Activated CD4-positive, alpha-beta T cell treated with anti-CD3 and anti-CD28 coated beads for 4 hours (primary cell): ENCODE data around the gene GALE.
"Not testable (repeated sequence)": the region's sequence is repeated elsewhere in the genome, so short reads cannot be mapped to it uniquely, and the experiment has no call there.

Source experiments
- DNase-seq, 2 donors: peaks; one replicate each; pipeline ENCODE4 v3.0.0-alpha.2; 2020

GALE gene

DNA sequence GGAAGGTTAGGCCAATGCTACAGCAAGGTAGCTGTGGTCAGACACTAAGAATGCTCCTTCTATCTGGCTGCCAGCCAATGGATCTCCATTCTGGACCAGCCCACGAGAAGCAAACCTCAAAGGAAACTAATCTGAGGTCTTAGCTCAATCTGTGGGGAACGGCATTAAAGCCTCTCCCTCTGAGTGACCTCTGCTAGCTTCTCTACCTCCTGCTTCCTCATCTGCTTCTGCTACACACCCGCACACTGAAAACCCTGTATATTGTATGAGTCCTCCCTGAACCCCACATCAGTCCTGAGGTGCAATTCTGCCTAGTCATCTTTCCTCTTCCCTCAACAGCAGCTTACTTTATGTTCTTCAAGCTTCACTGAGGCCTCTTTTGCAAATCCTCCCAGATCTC is 6.9 kb upstream of the GALE start:
- DNase-seq: no peak

DNA sequence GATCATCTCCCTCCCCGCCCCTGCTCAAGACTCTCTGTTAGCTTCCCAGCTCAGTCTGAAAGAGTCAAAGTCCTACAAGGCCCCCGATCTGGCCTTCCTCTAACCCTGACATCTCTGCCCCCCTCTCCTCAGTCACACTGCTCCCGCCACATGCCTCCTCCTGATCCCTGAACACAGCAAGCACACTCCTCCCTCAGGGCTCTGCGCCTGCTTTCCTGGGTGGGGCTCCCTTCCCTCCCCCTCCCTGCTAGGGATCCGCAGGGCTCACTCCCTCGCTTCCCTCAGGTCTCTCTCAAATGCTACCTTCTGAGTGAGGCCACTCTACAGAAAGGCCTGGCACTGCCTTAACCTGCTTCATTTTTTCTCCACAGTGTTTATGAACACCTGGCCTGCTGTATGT is 5.7 kb upstream of the GALE start:
- DNase-seq: no peak

DNA sequence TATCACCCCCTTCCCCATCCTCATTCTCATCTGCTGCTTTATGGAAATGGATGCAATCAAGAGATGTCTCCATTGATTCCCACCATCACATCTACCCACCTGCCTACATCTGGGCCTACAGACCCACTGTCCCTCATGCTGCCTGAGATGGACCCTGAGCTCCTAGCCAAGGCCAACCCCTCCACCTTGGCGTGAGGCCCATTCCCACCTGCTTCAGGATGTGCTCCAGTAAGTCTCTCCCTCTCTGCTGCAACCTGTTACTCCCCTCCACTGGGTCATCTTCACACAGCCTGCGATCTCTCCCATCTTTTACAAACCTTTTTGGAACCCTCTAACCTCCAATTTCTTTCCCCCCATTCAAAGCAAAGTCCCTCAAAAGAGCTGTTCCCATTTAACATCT is 4.5 kb upstream of the GALE start:
- no peak for DNase-seq

DNA sequence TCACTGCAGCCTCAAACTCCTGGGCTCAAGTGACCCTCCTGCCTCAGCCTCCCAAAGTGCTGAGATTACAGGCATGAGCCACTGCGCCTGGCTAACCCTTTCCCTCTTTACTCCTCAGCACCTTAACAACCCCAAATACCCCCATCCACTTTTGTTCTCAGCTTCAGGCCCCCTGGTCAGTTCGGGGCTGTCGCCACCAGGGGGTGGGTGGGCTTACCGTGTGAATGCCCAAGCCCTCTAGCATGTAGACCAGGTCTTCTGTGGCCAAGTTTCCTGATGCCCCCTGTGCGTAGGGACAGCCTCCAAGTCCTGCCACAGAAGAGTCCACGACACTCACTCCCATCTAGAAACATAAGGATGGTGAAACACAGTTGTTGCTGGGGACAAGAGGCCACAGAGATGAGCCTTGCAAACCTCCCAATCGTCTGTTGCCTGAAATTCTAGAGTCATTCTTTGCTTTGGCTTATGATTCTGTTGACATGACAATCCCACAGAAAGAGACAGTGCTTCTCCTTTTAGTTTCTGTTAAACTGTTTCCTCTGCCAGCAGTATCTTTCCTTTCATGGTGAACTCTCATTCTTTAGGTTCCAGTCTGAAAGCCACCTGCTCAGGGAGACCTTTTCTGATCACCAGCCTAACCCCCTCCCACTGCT is 3.8 kb upstream of the GALE start:
- no peak for DNase-seq

DNA sequence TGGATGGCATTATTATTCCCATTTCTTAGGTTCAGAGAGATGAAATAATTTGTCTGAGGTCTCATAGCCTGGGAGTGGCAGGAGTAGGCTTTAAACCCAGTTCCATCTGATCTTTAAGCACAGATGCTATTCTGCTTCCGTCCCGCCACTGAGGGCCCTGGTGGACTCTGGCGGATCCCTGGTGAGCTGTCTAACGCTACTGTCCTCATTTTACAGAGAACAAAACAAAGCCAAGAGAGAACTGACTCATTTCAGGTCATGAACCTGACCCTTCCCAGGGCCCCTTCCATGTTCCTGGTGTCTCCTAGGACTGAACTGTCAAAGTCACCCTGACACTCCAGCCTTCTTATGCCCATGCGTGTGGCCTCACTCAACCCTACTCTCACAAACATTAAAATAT is 3.1 kb upstream of the GALE start:
- DNase-seq: no peak

DNA sequence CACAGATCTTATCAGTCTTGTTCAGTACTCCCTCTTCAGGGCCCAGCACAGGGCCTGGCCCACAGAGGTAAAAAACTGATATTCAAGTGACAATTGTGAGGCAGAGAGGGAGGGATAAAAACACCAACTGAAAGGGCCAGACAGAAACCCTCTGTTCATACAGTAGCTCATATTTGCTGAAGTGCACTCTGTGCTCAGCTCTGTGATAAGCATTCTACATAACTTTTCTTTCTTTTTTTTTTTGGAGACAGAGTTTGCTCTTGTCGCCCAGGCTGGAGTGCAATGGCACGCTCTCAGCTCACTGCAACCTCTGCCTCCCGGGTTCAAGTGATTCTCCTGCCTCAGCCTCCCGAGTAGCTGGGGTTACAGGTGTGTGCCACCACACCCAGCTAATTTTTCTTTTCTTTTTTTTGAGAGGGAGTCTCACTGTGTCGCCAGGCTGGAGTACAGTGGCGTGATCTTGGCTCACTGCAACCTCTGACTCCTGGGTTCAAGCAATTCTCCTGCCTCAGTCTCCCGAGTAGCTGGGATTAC is 2.3 kb upstream of the GALE start:
- DNase-seq: not testable (repeated sequence)

DNA sequence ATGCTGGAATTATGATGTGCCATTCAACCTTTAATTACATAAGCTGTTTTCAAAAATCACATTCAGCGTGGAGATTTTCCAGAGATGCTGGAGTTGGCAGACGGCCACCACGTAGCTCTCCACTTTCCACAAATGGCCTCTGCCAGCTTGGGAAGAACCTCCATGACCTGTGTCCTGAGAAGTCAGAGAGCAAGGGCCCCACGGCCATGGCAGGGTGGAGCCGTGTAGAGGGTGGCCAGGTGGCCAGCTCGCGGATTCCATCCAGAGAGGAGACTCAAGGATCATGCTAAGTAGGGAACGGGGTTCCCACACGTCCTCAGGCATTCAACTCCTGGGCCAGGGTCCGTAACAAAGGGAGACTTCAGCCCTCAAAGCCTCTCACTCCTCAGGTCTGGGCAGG is 1.3 kb upstream of the GALE start:
- DNase-seq: no peak

DNA sequence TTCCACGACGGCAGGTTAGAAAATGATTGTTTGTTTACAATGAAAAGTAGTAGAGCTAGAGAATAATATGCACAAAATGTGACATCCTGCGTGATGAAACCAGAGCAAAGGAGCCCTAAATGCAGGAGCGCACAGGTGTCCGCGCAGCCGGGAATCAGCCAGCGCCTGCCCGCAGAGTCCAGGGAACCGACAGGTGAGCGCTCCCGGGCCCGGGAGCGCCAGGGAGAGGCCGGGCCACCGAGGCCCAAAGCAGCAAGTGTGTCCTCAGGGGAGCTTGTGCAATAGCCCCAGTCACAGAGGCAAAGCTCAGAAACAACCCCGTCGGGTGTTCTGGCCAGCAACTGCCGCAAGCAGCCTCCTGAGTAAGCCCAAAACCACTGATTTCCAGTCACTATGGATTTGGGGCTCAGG is 789 bp upstream of the GALE start:
- no peak for DNase-seq

DNA sequence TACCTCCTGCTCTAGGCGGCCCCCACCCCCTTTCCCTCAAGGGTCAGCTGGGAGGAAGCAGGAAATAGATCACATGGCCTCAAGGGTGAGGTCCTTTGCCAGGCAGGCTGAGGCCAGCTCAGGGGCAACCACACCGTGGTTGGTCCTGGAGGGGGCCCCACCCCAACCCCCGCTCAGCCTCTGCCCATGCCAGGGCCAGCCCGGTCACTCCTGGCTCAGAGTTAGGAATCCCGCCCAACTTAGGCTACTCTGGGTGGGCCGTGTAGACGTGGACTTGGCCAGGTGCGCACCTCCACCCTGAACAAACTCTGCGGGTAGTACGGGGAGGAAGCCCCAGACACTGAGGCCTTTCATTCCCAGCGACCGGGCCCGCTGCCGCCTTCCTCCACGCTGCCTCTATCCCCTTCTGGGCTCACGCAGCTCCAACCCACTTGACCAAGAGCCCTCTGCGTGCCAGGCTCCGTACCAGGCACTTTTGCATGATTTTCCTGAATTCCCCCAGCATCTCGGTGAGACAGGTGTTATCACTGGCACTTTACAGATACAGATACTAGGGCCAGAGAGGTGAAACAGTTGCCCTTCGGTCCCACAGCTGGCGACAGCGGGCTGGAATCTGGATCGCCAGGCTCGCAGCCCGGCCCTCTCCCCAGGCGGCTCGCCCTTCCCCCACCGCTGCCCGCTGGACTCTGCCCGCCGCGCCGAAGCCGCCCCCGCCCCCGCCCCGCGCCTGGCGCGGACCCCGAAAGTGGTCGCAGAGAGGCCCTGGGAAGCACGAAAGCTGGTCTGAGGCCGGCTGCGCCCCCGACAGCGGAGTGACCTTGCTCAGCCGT is 769 bp downstream of the GALE start:
- no peak for DNase-seq

DNA sequence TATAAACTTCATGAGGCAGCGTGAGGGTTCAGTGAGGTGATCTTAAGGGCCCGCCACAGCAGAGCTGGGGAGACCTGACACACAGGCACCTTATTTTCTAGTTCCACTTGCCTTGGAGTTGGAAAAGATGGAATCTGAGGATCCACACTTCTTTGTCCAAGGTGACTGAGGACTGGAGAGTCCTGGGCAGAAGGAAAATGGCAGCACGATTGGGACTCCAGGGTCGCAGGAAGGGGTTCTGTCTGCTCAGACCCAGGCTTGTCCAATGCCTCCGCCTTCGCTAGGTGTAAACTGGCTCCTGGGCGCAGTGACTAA is 1.3 kb downstream of the GALE start:
- peak in 1 of 2 donors; percentile 19 for DNase-seq

DNA sequence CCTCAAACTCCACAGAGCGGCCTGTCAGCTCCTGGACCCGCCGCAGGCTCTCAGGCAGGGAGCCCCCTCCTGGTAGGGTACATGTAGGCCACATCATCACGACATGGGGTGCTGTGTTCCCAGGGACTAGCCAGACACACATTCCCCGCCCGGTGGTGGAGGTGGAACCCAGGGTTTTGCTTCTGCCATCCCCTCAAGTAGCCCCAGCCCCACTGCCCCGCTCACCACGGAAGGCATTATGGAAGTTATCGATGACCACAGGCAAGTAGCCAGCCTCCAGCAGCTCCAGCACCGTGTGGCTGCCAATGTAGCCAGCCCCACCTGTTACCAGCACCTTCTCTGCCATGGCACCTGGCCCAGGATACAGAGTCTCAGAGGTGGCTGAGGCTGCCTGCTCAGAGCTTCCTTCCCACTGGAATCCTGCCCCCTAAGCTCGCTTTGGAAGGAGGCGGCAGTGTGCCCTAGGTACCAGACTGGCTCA is 1.9 kb downstream of the GALE start:
- DNase-seq: no peak

DNA sequence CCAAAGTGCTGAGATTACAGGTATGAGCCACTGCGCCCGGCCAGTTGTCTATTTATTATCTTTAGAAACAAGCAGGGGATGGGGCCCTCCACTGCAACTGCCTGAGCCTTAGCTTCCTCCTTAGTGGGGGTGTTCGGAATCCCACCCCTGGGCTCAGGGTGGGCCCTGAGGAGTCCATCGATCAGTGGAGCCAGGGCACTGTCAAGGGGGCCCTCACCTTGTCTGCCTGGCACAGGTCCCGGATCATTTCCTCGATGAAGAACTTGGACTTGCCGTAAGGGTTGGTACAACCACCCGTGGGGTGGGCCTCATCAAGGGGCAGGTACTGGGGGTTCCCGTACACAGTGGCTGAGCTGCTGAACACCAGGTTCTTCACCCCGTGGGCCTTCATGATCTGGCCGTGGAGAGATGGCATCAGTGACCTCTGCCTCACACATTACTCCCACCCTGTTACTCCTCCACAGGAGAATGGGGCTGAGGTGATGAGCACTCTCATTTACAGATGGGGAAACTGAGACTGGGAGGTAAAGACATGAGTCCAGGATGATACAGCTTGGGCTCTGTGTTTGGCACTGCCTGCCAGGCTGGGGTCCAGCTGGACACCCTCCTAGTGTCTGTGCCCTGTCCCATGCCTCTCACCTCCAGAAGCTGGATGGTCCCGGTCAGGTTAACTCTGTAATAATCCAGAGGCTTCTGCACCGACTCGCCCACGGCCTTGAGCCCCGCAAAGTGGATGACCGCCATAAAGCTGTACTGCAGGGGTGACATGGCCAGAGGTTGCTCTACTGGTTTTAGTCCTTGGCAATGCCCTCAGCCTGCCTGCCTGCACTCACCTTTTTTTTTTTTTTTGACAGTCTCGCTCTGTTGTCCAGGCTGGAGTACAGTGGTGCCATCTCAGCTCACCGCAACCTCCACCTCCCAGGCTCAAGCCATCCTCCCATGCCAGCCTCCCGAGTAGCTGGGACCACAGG is 2.8 kb downstream of the GALE start:
- DNase-seq: no peak

DNA sequence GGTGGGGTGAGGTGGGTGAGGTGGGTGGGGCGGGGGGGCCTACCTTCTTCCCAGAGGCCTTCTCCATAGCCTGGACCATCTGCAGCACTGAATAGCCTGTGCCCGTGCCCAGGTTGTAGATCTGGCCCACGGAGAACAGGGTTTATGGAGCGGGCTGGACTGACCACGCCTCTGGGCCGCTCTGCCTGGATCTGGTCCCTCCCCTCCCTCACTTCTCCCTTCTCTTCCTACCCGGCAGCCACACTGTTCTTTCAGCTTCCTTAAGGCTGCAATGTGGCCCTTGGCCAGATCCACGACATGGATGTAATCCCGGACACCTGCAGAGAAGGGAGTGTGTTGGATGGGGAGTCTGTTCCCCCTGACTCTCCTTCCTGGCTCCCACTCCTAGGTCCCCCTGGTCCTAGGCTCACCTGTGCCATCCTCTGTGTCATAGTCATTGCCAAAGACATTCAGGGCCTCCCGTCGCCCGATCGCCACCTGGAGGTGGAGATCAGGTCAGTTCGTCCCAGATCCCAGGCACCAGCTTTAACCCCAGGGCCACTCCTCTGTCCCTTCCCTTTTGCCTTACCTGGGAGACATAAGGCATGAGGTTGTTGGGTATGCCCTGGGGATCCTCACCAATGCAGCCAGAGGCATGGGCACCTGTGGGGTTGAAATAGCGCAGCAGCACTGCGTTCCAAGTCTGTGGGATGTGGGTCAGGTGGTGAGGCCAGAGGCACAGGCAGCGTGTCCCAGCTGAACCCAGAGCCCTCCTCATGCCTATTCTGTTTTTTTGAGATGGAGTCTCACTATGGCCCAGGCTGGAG is 3.9 kb downstream of the GALE start:
- DNase-seq: no peak

DNA sequence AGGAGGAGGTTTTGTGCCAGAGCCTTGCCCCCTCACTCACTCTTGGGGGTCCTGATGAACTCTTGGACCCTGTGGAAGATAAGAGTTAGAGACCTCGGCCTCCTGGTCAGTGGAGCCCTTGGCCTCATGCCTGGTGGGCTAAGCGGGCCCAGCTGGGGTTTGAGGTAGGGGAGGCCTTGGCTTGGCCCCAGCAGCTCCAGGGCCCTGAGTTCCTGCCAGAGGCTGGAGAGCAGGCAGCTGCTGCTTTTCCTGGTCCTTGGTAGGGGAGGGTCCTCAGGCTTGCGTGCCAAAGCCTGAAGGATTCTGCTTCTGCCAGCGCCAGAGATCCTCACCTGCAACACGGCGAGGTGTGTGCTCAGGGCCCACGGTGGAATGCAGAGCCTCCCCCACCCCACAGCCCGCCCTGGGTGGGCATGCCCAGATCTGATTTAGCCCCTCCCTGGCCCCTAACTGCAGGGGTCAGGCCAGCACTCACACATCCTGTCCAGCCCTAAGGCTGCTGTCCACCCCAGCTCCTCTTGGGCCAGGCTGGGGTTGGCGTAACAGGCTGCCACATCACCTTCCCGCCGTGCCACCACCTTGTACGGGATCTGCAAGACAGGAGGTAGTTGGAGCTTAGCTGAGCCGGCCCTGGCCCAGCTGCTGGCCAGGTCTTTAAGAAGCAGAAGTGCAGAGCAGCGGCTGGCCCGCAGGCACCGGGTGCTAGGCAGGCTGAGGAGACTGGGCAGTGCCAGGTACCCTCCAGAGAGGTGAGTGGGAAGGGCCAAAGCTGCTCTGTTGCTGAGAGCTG is 4.7 kb downstream of the GALE start:
- no peak for DNase-seq

DNA sequence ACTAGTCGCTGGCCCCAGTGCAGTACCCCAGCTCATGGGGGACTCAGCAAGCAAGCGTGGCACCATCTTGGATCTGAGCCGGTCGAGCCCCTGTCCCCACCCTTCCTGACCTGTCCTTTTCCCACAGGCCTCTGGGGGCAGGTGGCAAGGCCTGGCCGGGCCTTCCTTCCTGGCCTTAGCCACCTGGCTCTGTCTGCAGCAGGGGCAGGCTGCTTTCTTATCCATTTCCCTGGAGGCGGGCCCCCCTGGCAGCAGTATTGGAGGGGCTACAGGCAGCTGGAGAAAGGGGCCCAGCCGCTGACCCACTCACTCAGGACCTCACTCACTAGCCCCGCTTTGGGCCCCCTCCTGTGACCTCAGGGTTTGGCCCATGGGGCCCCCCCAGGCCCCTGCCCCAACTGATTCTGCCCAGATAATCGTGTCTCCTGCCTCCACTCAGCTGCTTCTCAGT is 5.8 kb downstream of the GALE start:
- DNase-seq: not testable (repeated sequence)

DNA sequence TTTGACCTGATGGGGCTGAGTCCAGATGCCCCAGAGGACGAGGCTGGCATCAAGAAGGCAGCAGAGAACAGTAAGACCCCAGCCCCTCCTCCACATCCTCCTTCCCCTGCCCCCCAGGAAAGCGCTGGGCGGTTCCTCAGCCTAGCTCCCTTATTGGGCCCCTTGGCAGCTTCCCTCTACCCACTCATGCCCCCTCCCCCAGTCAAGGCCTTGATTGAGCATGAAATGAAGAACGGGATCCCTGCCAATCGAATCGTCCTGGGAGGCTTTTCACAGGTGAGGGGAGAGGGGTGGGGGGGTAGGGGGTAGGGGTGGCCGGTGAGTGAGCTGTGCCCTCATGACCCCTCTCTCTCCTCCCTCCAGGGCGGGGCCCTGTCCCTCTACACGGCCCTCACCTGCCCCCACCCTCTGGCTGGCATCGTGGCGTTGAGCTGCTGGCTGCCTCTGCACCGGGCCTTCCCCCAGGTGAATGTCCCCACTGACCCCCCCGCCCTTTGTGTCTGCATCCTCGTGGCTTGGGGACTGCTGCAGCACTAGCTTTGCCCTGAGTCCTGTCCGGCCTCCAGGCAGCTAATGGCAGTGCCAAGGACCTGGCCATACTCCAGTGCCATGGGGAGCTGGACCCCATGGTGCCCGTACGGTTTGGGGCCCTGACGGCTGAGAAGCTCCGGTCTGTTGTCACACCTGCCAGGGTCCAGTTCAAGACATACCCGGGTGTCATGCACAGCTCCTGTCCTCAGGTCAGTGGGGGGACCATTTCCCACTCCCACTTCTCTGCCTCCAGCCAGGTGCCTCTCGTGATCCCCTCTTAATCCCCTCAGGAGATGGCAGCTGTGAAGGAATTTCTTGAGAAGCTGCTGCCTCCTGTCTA is 6.5 kb downstream of the GALE start:
- no peak for DNase-seq

DNA sequence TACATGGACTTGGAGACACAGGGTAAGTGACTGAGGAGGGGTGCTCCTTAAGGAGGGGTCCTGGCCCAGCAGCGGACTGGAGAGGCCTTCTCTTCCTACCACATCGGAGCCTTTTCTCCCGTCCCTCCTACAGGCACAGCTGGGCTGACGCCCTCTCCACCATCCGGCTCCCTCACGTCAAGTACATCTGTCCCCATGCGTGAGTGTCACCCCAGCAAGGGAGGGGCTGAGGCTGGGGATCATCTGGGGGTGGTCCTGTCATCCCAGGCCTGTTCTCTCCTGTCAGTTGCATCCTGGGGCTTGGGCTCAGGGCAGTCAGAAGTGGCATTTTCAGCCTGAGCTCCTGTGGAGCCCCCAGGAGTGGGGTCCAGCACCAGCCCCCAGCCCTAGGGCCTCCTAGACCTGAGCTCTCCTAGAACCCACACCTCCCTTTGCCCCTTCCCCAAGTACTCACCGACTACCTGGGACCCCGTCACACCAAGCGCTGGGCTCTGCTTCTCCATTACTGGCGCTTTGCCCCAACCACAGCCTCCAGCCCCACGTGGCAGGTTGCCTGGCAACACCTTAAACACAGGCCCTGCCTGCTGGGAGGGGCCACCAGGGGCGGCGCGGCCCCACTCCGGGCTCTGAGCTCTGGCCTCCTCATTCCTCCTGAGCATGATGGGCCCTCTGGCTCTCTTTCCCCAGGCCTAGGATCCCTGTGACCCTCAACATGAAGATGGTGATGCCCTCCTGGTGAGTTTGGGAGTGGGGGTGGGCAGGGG is 7.4 kb downstream of the GALE start:
- DNase-seq: no peak

DNA sequence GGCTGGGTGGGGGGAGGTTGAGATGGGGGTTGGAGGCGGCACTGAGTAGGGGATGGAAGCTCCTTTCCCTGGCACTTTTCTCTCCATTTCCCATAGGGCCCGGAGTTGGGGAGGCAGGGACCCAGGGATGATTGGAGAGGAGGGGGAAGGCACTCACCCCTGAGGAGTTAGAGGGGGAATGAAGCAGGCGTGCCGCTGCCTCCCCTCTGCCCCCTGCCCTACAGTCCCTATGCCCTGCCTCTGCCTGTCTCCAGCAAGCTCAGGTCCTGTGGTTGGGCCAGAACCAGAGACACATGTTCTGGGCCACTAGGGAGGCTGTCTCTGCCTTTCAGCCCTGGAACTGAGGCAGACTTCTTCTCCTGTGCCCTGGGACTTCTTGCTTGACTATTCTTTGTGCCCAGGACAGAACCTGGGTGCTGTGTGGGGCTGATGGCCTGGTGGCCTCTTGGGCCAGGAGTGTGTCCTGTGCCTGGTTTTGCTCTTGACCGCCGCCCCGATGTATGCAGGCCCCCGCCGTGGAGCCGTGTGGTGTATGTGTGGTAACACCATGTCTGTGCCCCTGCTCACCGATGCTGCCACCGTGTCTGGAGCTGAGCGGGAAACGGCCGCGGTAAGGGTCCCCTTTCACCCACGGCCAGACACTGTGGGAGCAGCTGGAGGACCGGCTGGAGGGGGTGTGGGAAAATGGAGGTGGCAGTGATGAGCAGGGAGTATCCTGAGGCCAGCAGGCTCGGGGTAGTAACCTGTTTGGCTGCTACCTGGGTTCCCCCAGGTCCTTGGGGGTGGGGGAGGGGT is 8.2 kb downstream of the GALE start:
- DNase-seq: no peak
